Kidney (tissue), 14 donors: Measurements from ENCODE around the gene MTG1. TPM values are rescaled to one million over a fixed set of nuclear protein-coding genes. Genes with fewer than 3 reads are reported as not detected.

Experiments
- DNase-seq, 5 donors: peaks; one replicate each; pipeline ENCODE4 v3.0.0-alpha.2; 2013 to 2020
- FAIRE-seq: peaks from 2 replicates; lab custom pipeline; 2012; peaks lifted over from hg19 to GRCh38; lab: Jason Lieb, UNC
- H3K27ac ChIP-seq, 2 donors: one replicate each; pipeline ENCODE4 v1.7.0; 2013; ENCODE audit warnings: low read depth in 2 of 2, low read length in 2 of 2, inconsistent platforms in 1 of 2
- H3K27me3 ChIP-seq: one replicate; pipeline ENCODE4 v1.7.1; 2013; ENCODE audit warnings: low read length, inconsistent platforms; ENCODE audit not compliant: control insufficient read depth, insufficient read depth
- H3K36me3 ChIP-seq, 3 donors: one replicate each; pipeline versions ENCODE4 v1.7.0 to v1.7.1; 2013; ENCODE audit warnings: low read length in 3 of 3, control low read depth in 1 of 3, inconsistent platforms in 1 of 3; ENCODE audit not compliant: insufficient read depth in 3 of 3, control insufficient read depth in 2 of 3
- H3K4me1 ChIP-seq, 3 donors: one replicate each; pipeline versions ENCODE4 v1.7.0 to v1.7.1; 2013; ENCODE audit warnings: low read length in 3 of 3, inconsistent platforms in 1 of 3, low read depth in 1 of 3; ENCODE audit not compliant: control insufficient read depth in 2 of 3, insufficient read depth in 2 of 3
- H3K4me3 ChIP-seq, 3 donors: one replicate each; pipeline versions ENCODE4 v1.7.0 to v1.8.1; 2013; ENCODE audit warnings: low read length in 3 of 3, control low read depth in 1 of 3, inconsistent platforms in 1 of 3
- H3K9ac ChIP-seq, 3 donors: one replicate each; pipeline versions ENCODE4 v1.7.0 to v1.7.1; 2013; ENCODE audit warnings: low read length in 3 of 3, control low read depth in 1 of 3, inconsistent platforms in 1 of 3
- H3K9me3 ChIP-seq, 3 donors: one replicate each; pipeline versions ENCODE4 v1.7.0 to v1.7.1; 2013; ENCODE audit warnings: low read length in 3 of 3, control low read depth in 1 of 3, inconsistent platforms in 1 of 3; ENCODE audit not compliant: control insufficient read depth in 2 of 3, insufficient read depth in 1 of 3
- CTCF ChIP-seq: IDR thresholded peaks from 3 replicates; pipeline ENCODE4 v1.5.1; 2012; ENCODE audit warnings: mild to moderate bottlenecking, moderate library complexity, borderline replicate concordance; ENCODE audit not compliant: insufficient read depth; ENCODE audit errors: extremely low read depth
- intact Hi-C: fragments of 100-400 bp; cut with DNase I; formaldehyde crosslinking; loops from one replicate; pipeline ENCODE4 v1.11.1; 2022
- polyA plus RNA-seq: library from polyadenylated mRNA; stranded (reverse); fragments of 350-450 nt; fragmentation: Illumina TruSeq; extraction: RNeasy Lipid Tissue Mini Kit (QIAGEN cat#74804); gene quantifications from one replicate; pipeline ENCODE4 v1.2.3, GENCODE V29; 2014; ENCODE audit warnings: low read depth, low replicate concordance; ENCODE audit not compliant: insufficient read depth
- total RNA-seq: library from RNA; stranded (reverse); fragmentation: NEBNext Ultra II Directional; extraction: Animal tissue kit (Norgen Biotek cat#: 25700); gene quantifications from one replicate; pipeline ENCODE4 v1.2.1, GENCODE V29; 2021
- donor health status: control.
- donor health status: control.
- donor health status: control.
- donor health status: control.
- donor health status: control.
- donor health status: DM: yes; HTN: yes; CAD: no.
- donor health status: Normal renal cell carcinoma (clear cell type).

MTG1 gene
- total and polyA plus RNA-seq, 2 donors from 2014 or later = 51.1 to 68.5 TPM

DNA sequence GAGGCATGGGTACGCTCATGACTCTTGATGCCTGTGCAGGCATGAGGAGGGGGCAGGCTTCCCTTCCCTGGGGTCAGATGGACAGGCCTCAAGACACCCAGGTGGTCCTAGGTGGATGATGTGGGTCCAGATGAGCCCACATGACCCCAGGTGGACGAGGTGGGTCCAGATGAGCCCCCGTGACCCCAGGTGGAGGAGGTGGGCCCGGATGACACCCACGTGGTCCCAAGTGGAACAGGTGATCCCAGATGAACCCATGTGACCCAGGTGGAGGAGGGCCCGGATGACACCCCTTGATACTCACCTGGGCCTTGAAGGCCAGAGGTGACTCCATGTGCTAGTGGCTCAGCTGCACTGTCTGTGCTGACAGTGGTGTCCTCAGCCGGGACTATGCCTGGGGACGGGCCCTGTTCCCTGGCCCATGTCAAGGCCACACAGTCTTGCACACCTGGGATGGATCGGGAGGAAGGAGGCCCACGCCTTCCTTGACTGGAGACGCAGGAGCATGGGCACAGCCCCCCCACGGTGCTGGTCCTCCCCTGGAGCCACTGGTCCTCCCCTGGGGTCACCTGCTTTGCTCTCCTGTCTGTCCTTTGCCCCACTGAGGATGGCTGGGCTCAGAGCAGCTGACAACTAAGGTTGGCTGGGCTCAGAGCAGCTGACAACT, 43.5 kb upstream of the MTG1 start:
- no peak overlapping the region for H3K9ac ChIP-seq
- no peak for FAIRE-seq
- no peak for TF ChIP-seq CTCF
- H3K36me3 ChIP-seq = no peaks in the 10 kb centered on the region
- no peaks in the 10 kb centered on the region for H3K4me1 ChIP-seq
- no peak overlapping the region for H3K27ac ChIP-seq
- intact Hi-C loops = no loop called here
- no peak for DNase-seq
- H3K4me3 ChIP-seq = no peak overlapping the region
- no peaks in the 10 kb centered on the region for H3K27me3 ChIP-seq
- no peaks in the 10 kb centered on the region for H3K9me3 ChIP-seq

DNA sequence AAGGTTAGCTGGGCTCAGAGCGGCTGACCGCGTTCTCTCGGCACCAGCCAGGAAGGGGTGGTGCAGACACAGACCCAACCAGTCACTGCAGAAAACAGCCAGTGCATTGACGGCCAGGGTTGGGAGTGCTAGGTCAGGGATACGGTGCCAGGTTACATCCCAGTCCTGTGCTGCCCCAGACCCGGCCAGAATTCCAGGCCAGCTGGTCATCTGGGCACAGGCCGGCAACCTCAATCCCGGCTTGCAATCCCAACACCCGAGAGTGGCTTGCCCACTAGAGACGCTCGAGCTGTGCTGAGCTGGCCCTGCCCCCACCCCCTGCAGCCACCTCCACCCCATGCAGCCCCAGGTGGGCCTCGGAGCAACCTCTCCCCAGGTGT, 43.0 kb upstream of the MTG1 start:
- no peaks in the 10 kb centered on the region for H3K27me3 ChIP-seq
- no peak overlapping the region for H3K27ac ChIP-seq
- no peaks in the 10 kb centered on the region for H3K9me3 ChIP-seq
- no peak for TF ChIP-seq CTCF
- no peak for FAIRE-seq
- H3K4me3 ChIP-seq = no peak overlapping the region
- no peak overlapping the region for H3K9ac ChIP-seq
- no peaks in the 10 kb centered on the region for H3K4me1 ChIP-seq
- H3K36me3 ChIP-seq = no peaks in the 10 kb centered on the region
- DNase-seq = no peak
- intact Hi-C loops = no loop called here

DNA sequence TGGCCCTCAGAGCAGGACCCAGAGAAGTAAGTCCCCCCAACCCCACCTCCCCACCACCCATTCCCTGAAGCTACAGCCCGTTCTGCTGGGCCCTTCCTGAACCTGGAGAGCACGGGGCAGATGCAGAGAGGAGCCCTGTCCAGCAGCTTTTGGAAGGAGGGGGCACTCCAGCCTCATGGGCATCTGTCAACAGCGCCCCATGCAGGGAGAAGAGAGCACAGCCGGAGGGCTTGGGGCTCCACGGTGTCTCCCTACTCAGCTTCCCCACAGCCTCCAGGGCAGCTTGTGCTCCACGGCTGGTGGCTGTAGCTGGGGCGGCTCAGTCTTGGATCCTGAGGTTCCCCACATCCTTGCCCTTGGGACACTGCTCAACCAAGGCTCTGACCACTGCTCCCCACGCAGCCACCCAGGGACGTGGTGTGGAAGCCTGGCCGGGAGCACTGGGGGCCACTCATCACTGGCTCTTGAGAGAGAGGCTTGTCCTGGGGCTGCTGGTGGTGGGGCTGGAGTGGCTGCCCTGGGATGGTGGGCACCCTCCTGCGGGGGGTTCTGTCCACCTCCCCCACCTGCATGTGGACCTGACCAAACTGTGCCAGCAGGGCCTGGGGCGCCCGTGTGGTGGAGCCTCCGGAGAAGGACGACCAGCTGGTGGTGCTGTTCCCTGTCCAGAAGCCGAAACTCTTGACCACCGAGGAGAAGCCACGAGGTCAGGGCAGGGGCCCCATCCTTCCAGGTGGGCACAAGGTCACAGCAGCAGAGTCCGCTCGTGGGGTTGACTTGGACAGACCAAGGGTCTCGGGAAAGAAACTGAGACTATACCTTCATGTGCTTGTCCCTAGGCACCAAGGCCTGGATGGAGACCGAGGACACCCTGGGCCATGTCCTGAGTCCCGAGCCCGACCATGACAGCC, 42.3 kb upstream of the MTG1 start:
- Histone ChIP-seq H3K36me3 (no peaks in the 10 kb centered on the region), H3K9me3 (no peaks in the 10 kb centered on the region), H3K27me3 (no peaks in the 10 kb centered on the region), H3K4me3 (no peak overlapping the region), H3K9ac (no peak overlapping the region), H3K4me1 (peaks cover 0 to 3% (median 0%) of the 10 kb centered on the region in 3 donors), H3K27ac (no peak overlapping the region)
- no peak for TF ChIP-seq CTCF
- FAIRE-seq (no peak), DNase-seq (no peak)
- intact Hi-C loops = no loop called here
